HepG2 (cell line): Measurements from ENCODE around the gene ESYT1. TPM values are rescaled to one million over a fixed set of nuclear protein-coding genes. Genes with fewer than 3 reads are reported as not detected.

Experiments used
- AGO1 ChIP-seq: fragments of 200-400 bp; formaldehyde crosslinking; IDR thresholded peaks from 2 replicates; pipeline ENCODE4 v1.6.1; 2017; ENCODE audit warnings: mild to moderate bottlenecking, low read depth, low read length, moderate library complexity; ENCODE audit not compliant: poor library complexity, severe bottlenecking
- ELF4 ChIP-seq: sonication (generic); formaldehyde crosslinking; IDR thresholded peaks from 2 replicates; pipeline ENCODE4 v1.5.0; 2020; ENCODE audit warnings: missing genetic modification reagents, mild to moderate bottlenecking, moderate library complexity, borderline replicate concordance
- FOXO1 ChIP-seq: sonication (generic); formaldehyde crosslinking; IDR thresholded peaks from 2 replicates; pipeline ENCODE4 v1.4.0; 2020; ENCODE audit warnings: missing genetic modification reagents
- HDAC1 ChIP-seq: sonication (generic); formaldehyde crosslinking; IDR thresholded peaks from 2 replicates; pipeline ENCODE4 v1.5.1; 2020; ENCODE audit warnings: mild to moderate bottlenecking, missing genetic modification reagents
- IRF2 ChIP-seq: IDR thresholded peaks from 2 replicates; pipeline ENCODE4 v1.6.1; 2018; ENCODE audit warnings: missing genetic modification reagents, missing compliant biosample characterization
- KLF11 ChIP-seq: IDR thresholded peaks from 2 replicates; pipeline ENCODE4 v1.6.1; 2016; ENCODE audit warnings: missing compliant biosample characterization
- MXD3 ChIP-seq: IDR thresholded peaks from 2 replicates; pipeline ENCODE4 v1.6.1; 2016; ENCODE audit warnings: mild to moderate bottlenecking, missing biosample characterization, missing genetic modification reagents
- NFIB ChIP-seq: sonication (generic); formaldehyde crosslinking; IDR thresholded peaks from 2 replicates; pipeline ENCODE4 v1.9.0; 2021; ENCODE audit warnings: missing genetic modification reagents, mild to moderate bottlenecking, borderline replicate concordance
- NFYC ChIP-seq: IDR thresholded peaks from 2 replicates; pipeline ENCODE4 v1.6.1; 2016; ENCODE audit warnings: missing genetic modification reagents, missing compliant biosample characterization
- PATZ1 ChIP-seq: sonication (generic); formaldehyde crosslinking; IDR thresholded peaks from 2 replicates; pipeline ENCODE4 v1.4.0; 2020; ENCODE audit warnings: missing genetic modification reagents
- POGK ChIP-seq: sonication (generic); formaldehyde crosslinking; conservative IDR thresholded peaks from 2 replicates; pipeline ENCODE4 v1.8.0; 2022; ENCODE audit warnings: mild to moderate bottlenecking, moderate library complexity, missing genetic modification reagents
- RELA ChIP-seq: sonication (generic); formaldehyde crosslinking; IDR thresholded peaks from 2 replicates; pipeline ENCODE4 v1.4.0; 2020; ENCODE audit warnings: missing genetic modification reagents
- REXO4 ChIP-seq: sonication (generic); formaldehyde crosslinking; IDR thresholded peaks from 2 replicates; pipeline ENCODE4 v1.8.0; 2022; ENCODE audit warnings: missing genetic modification reagents, mild to moderate bottlenecking, borderline replicate concordance
- SMC3 ChIP-seq: IDR thresholded peaks from 2 replicates; pipeline ENCODE4 v1.6.1; 2011; ENCODE audit warnings: low read length, improper control_type of control experiment
- SOX5 ChIP-seq: IDR thresholded peaks from 2 replicates; pipeline ENCODE4 v1.6.1; 2016; ENCODE audit warnings: borderline replicate concordance
- STAG1 ChIP-seq: sonication (generic); formaldehyde crosslinking; IDR thresholded peaks from 2 replicates; pipeline ENCODE4 v1.4.0; 2020; ENCODE audit warnings: missing genetic modification reagents
- TCF7L2 ChIP-seq: IDR thresholded peaks from 2 replicates; pipeline ENCODE4 v1.6.1; 2011; ENCODE audit warnings: mild to moderate bottlenecking, low read depth, low read length, moderate library complexity
- XBP1 ChIP-seq: sonication (generic); formaldehyde crosslinking; IDR thresholded peaks from 2 replicates; pipeline ENCODE4 v1.5.0; 2020; ENCODE audit warnings: missing genetic modification reagents
- ZBTB8A ChIP-seq: sonication (generic); formaldehyde crosslinking; IDR thresholded peaks from 2 replicates; pipeline ENCODE4 v1.4.0; 2020; ENCODE audit warnings: mild to moderate bottlenecking, low read depth, missing genetic modification reagents, borderline replicate concordance
- ZFP62 ChIP-seq: sonication (generic); formaldehyde crosslinking; IDR thresholded peaks from 2 replicates; pipeline ENCODE4 v1.4.0; 2020; ENCODE audit warnings: missing genetic modification reagents
- ZNF160 ChIP-seq: sonication (generic); formaldehyde crosslinking; IDR thresholded peaks from 2 replicates; pipeline ENCODE4 v1.8.0; 2022; ENCODE audit warnings: mild to moderate bottlenecking, inconsistent platforms, missing genetic modification reagents
- ZNF292 ChIP-seq: sonication (generic); formaldehyde crosslinking; IDR thresholded peaks from 2 replicates; pipeline ENCODE4 v1.8.1; 2022; ENCODE audit warnings: mild to moderate bottlenecking, low read depth, missing genetic modification reagents, borderline replicate concordance
- ZNF30 ChIP-seq: sonication (generic); formaldehyde crosslinking; IDR thresholded peaks from 2 replicates; pipeline ENCODE4 v1.5.0; 2020; ENCODE audit warnings: mild to moderate bottlenecking, missing genetic modification reagents
- ZNF430 ChIP-seq: sonication (generic); formaldehyde crosslinking; IDR thresholded peaks from 2 replicates; pipeline ENCODE4 v1.9.0; 2021; ENCODE audit warnings: mild to moderate bottlenecking, missing genetic modification reagents
- ZNF496 ChIP-seq: sonication (generic); formaldehyde crosslinking; IDR thresholded peaks from 2 replicates; pipeline ENCODE4 v1.8.1; 2023; ENCODE audit warnings: mild to moderate bottlenecking, moderate library complexity, missing genetic modification reagents; ENCODE audit not compliant: insufficient replicate concordance
- ZNF670 ChIP-seq: sonication (generic); formaldehyde crosslinking; IDR thresholded peaks from 2 replicates; pipeline ENCODE4 v1.8.0; 2022; ENCODE audit warnings: mild to moderate bottlenecking, missing genetic modification reagents, borderline replicate concordance
- ZNF740 ChIP-seq: sonication (generic); formaldehyde crosslinking; IDR thresholded peaks from 2 replicates; pipeline ENCODE4 v1.4.0; 2020; ENCODE audit warnings: missing genetic modification reagents
- polyA plus RNA-seq, 8 experiments: library from polyadenylated mRNA; depleted of rRNA in 3 of 8; stranded (reverse) in 7 of 8; unstranded in 1 of 8; fragments of >200 nt; fragmentation: Illumina TruSeq in 4 of 8; extraction: Trizol in 4 of 8; gene quantifications; 2 replicates each; pipeline versions ENCODE4 v1.2.1 to v1.2.3, GENCODE V29; 2011 to 2016; ENCODE audit warnings: low read depth in 4 of 8, missing spikeins in 1 of 8, mixed read lengths in 1 of 8; ENCODE audit not compliant: insufficient read depth in 1 of 8
- total RNA-seq, 5 experiments: library from RNA; depleted of rRNA; stranded (reverse); fragments of >200 nt; fragmentation: Illumina TruSeq; extraction: Trizol; gene quantifications; 2 replicates each; pipeline ENCODE4 v1.2.3, GENCODE V29; 2016; ENCODE audit warnings: low read depth in 1 of 5

Gene ESYT1
- total and polyA plus RNA-seq, 2 of the 13 experiments (the other 11 are each of a cell fraction or from before 2014, with no cell fraction given), result 66.9 to 71.0 TPM

- peak; percentile 63 for TF ChIP-seq ZNF740
- no peak for TF ChIP-seq ZBTB8A (CRISPR knock-in tag)
- peak; percentile 85; the same call in 1 of the 2 replicates for TF ChIP-seq MXD3 (CRISPR knock-in tag)
- TF ChIP-seq ZNF292 (CRISPR knock-in tag), result peak; percentile 55; the same call in 1 of the 2 replicates
- peak; percentile 90; the same call in 1 of the 2 replicates for TF ChIP-seq ZNF430 (CRISPR knock-in tag)
- TF ChIP-seq HDAC1, result peak; percentile 71
- 0 out of 2 replicates have a peak, but pooled peaks have one; percentile 57 for TF ChIP-seq ELF4 (CRISPR knock-in tag)
- no peak for TF ChIP-seq NFIB (CRISPR knock-in tag)
- TF ChIP-seq FOXO1 (CRISPR knock-in tag), result peak; percentile 49
- no peak for TF ChIP-seq ZNF496
- peak; percentile 62 for TF ChIP-seq ZNF160 (CRISPR knock-in tag)
- TF ChIP-seq AGO1, result no peak
- no peak for TF ChIP-seq NFYC
- TF ChIP-seq ZFP62 (CRISPR knock-in tag), result no peak
- TF ChIP-seq SMC3, result no peak
- peak; percentile 99 for TF ChIP-seq PATZ1
- TF ChIP-seq XBP1 (CRISPR knock-in tag), result no peak
- no peak for TF ChIP-seq REXO4 (CRISPR knock-in tag)
- no peak for TF ChIP-seq KLF11 (CRISPR knock-in tag)
- TF ChIP-seq RELA (CRISPR knock-in tag), result no peak
- TF ChIP-seq POGK (CRISPR knock-in tag), result no peak; the same call in 1 of the 2 replicates
- TF ChIP-seq SOX5 (CRISPR knock-in tag), result 0 out of 2 replicates have a peak, but pooled peaks have one; percentile 38
- peak; percentile 40; the same call in 1 of the 2 replicates for TF ChIP-seq ZNF670 (CRISPR knock-in tag)
- no peak for TF ChIP-seq ZNF30 (CRISPR knock-in tag)
- no peak for TF ChIP-seq STAG1 (CRISPR knock-in tag)
- no peak for TF ChIP-seq TCF7L2
- TF ChIP-seq IRF2 (CRISPR knock-in tag), result no peak; the same call in 1 of the 2 replicates
Observed at GRCh38 chr12:56079723-56080555, 48.1 kb upstream of the ESYT1 start, which contains the start of gene ERBB3 (continued).
